NT2/D1 (cell line): ENCODE results near the gene RBM43.
"Not testable (repeated sequence)": the region's sequence is repeated elsewhere in the genome, so short reads cannot be mapped to it uniquely, and the experiment has no call there.

Experiments used
- DNase-seq: peaks from one replicate; pipeline ENCODE4 v3.0.0-alpha.2; 2011; ENCODE audit warnings: low read depth, low spot score
- H3K27me3 ChIP-seq: 2 replicates; pipeline ENCODE4 v1.6.0; 2011; ENCODE audit warnings: mild to moderate bottlenecking; ENCODE audit not compliant: insufficient read length, insufficient read depth
- H3K36me3 ChIP-seq: 2 replicates; pipeline ENCODE4 v1.6.1; 2011; ENCODE audit warnings: mild to moderate bottlenecking, low read length, mixed read lengths; ENCODE audit not compliant: insufficient read depth, insufficient read length
- H3K4me1 ChIP-seq: 2 replicates; pipeline ENCODE4 v1.5.1; 2011; ENCODE audit not compliant: insufficient read depth, insufficient read length
- H3K4me3 ChIP-seq: 2 replicates; pipeline ENCODE4 v1.5.1; 2011; ENCODE audit warnings: low read depth; ENCODE audit not compliant: insufficient read length
- H3K9ac ChIP-seq: 2 replicates; pipeline ENCODE4 v1.6.0; 2011; ENCODE audit warnings: low read depth; ENCODE audit not compliant: insufficient read length
- H3K9me3 ChIP-seq: 2 replicates; pipeline ENCODE4 v1.5.1; 2011; ENCODE audit warnings: mild to moderate bottlenecking, low read length; ENCODE audit not compliant: insufficient read depth
- SUZ12 ChIP-seq: IDR thresholded peaks from 2 replicates; pipeline ENCODE4 v1.6.1; 2011; ENCODE audit not compliant: insufficient read length, insufficient read depth; ENCODE audit errors: extremely low read depth
- YY1 ChIP-seq: IDR thresholded peaks from 2 replicates; pipeline ENCODE4 v1.6.1; 2011; ENCODE audit not compliant: insufficient read length, insufficient read depth
- ZNF274 ChIP-seq: IDR thresholded peaks from 2 replicates; pipeline ENCODE4 v1.6.1; 2011; ENCODE audit warnings: mild to moderate bottlenecking, low read depth, low read length

The RBM43 gene

GRCh38 chr2:151237422-151238025 lies 24.1 kb downstream of the RBM43 start:
- Histone ChIP-seq H3K4me3 (no peak overlapping the region), H3K4me1 (no peaks in the 10 kb centered on the region), H3K9ac (no peak overlapping the region), H3K36me3 (no peaks in the 10 kb centered on the region), H3K9me3 (no peaks in the 10 kb centered on the region), H3K27me3 (no peaks in the 10 kb centered on the region)
- no peak for TF ChIP-seq YY1
- TF ChIP-seq SUZ12: no peak
- no peak for TF ChIP-seq ZNF274
- no peak for DNase-seq

DNA sequence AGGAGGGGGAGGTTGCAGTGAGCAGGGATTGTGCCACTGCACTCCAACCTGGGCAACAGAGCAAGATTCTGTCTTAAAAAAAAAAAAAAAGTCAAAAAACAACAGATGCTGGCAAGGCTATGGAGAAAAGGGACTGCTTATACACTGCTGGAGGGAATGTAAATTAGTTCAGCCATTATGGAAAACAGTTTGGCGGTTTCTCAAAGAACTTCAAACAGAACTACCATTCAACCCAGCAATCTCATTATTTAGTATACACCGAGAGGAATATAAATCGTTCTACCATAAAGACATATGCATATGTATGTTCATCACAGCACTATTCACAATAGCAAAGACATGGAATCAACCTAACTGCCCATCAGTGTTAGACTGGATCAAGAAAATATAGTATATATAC lies 27.9 kb downstream of the RBM43 start:
- H3K4me3 ChIP-seq, H3K9ac ChIP-seq, H3K4me1 ChIP-seq, H3K9me3 ChIP-seq, DNase-seq, H3K36me3 ChIP-seq, H3K27me3 ChIP-seq: not testable (repeated sequence)

GRCh38 chr2:151233288-151233687 lies 28.4 kb downstream of the RBM43 start:
- not testable (repeated sequence) for DNase-seq, H3K27me3 ChIP-seq, H3K36me3 ChIP-seq, H3K9me3 ChIP-seq, H3K4me3 ChIP-seq, H3K4me1 ChIP-seq, H3K9ac ChIP-seq

DNA sequence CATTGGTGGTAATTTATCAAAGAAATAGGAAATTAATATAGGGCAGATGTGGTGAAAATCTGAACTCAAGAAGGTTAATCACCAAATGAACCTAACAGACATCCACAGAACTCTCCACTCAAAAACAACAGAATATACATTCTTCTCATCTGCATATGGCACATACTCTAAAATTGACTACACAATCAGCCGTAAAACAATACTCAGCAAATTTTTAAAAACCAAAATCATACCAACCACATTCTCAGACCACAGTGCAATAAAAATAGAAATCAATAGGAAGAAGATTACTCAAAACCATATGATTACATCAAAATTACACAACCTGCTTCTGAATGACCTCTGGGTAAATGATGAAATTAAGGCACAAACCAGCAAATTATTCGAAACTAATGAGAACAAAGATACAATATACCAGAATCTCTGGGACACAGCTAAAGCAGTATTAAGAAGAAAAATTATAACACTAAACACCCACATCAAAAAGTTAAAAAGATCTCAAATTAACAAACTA lies 31.0 kb downstream of the RBM43 start:
- Histone ChIP-seq H3K9me3 (no peaks in the 10 kb centered on the region), H3K27me3 (peaks cover 2% of the 10 kb centered on the region), H3K4me1 (no peaks in the 10 kb centered on the region), H3K36me3 (no peaks in the 10 kb centered on the region), H3K4me3 (no peak overlapping the region), H3K9ac (no peak overlapping the region)
- DNase-seq: no peak
- no peak for TF ChIP-seq SUZ12
- TF ChIP-seq ZNF274: no peak
- no peak for TF ChIP-seq YY1

DNA sequence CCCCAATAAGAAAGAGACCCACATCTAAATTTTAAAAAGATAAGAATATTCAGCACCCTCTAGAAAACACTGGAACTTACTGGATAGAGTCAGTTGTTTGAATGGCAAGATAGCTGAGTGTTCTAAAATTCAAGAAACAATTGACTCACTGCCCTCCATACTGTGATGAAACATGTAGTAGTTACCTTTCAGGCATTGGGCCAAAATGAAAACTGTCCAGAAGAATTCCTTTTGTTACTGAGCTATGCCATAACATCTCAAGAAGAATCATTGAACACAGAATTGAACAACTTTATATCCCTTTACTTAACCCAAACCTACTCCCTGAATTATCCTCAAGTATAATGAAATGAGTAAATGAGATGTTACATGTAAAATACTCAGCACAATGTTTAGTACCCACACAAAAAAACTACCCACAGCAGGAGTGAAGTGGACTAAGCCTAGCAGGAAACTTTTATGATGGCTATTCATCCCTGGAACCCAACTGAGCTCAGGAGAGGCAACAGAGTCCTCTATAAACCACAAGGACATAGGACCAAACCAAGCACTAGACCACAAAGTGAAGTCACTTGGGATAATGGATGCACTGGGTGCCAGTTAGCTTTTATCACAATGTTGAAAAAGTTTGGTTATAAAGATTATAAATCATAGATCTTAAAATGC lies 32.7 kb downstream of the RBM43 start:
- Histone ChIP-seq H3K36me3 (no peaks in the 10 kb centered on the region), H3K27me3 (peaks cover 2% of the 10 kb centered on the region), H3K9me3 (no peaks in the 10 kb centered on the region; the same call in 1 of the 2 replicates), H3K9ac (no peak overlapping the region), H3K4me3 (no peak overlapping the region), H3K4me1 (no peaks in the 10 kb centered on the region)
- DNase-seq: no peak
- TF ChIP-seq ZNF274 (no peak), SUZ12 (no peak), YY1 (no peak)

DNA sequence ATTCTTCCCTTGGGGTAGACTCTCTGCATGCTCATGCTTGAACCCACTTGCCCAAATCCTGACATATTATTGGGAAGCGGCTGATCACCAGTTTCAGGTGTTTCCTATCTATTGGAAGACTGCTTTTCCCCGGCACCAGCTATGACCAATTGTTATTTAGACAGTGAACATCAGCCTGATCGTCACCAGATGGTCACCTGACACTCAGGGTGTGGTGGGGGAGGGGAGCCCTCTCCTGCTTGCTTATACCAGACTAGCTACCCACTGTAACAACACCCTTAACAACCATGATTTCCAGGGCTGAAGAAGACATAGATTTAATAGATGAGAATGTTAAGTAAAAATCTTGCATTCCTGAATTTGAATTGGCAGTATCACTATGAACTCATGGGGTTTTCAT lies 44.3 kb downstream of the RBM43 start:
- Histone ChIP-seq H3K36me3 (no peaks in the 10 kb centered on the region), H3K4me3 (no peak overlapping the region), H3K9me3 (no peaks in the 10 kb centered on the region), H3K9ac (no peak overlapping the region), H3K27me3 (no peaks in the 10 kb centered on the region), H3K4me1 (no peaks in the 10 kb centered on the region)
- no peak for DNase-seq
- TF ChIP-seq ZNF274 (no peak), SUZ12 (no peak), YY1 (no peak)

GRCh38 chr2:151207100-151207499 lies 54.6 kb downstream of the RBM43 start:
- no peak overlapping the region for H3K4me3 ChIP-seq
- no peak for TF ChIP-seq ZNF274
- TF ChIP-seq YY1: no peak
- TF ChIP-seq SUZ12: no peak
- H3K27me3 ChIP-seq: no peaks in the 10 kb centered on the region
- no peaks in the 10 kb centered on the region for H3K36me3 ChIP-seq
- DNase-seq: no peak
- no peak overlapping the region for H3K9ac ChIP-seq
- no peaks in the 10 kb centered on the region for H3K9me3 ChIP-seq
- H3K4me1 ChIP-seq: no peaks in the 10 kb centered on the region

DNA sequence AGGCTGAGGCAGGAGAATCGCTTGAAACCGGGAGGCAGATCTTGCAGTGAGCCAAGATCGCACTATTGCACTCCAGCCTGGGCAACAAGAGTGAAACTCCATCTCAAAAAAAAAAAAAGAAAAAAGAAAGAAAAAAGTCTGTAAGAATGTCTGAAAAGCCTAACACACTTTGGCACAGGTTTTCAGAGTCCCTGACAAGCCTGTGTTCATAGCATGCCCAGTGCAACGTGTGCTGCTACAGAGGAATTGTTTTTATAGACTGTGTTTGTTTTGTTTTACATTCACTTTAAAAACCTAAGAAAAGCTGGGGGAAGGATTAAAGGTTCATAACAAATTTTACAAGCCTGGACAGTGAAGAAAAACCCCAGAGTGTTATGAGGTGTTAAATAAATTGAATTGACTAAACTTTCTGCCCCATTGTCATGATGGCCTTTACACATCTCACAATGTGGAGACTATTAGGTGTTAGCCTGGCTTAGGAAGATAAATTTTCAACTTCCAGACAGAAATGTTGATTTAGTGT lies 55.2 kb downstream of the RBM43 start:
- no peak overlapping the region for H3K4me3 ChIP-seq
- H3K9ac ChIP-seq: no peak overlapping the region
- no peaks in the 10 kb centered on the region for H3K27me3 ChIP-seq
- H3K36me3 ChIP-seq: no peaks in the 10 kb centered on the region
- no peaks in the 10 kb centered on the region for H3K9me3 ChIP-seq
- no peak for DNase-seq
- TF ChIP-seq SUZ12 (no peak), ZNF274 (no peak), YY1 (no peak)
- no peaks in the 10 kb centered on the region for H3K4me1 ChIP-seq
